Kidney epithelial cell (primary cell): ENCODE data around the gene CTPS2. TPM values are rescaled to one million over a fixed set of nuclear protein-coding genes. Genes with fewer than 3 reads are reported as not detected.
"Not testable (repeated sequence)": the region's sequence is repeated elsewhere in the genome, so short reads cannot be mapped to it uniquely, and the experiment has no call there.

Source experiments
- DNase-seq: peaks from one replicate; pipeline ENCODE4 v3.0.0-alpha.2; 2010; ENCODE audit warnings: low read depth
- H3K27me3 ChIP-seq: 2 replicates; pipeline ENCODE4 v1.6.0; 2011; ENCODE audit warnings: low read length; ENCODE audit not compliant: control insufficient read depth, insufficient read depth
- H3K36me3 ChIP-seq: 2 replicates; pipeline ENCODE4 v1.5.1; 2011; ENCODE audit warnings: low read length; ENCODE audit not compliant: control insufficient read depth, insufficient read depth
- H3K4me3 ChIP-seq: 2 replicates; pipeline ENCODE4 v1.5.1; 2011; ENCODE audit warnings: low read depth, mild to moderate bottlenecking, control low read depth, low read length
- CTCF ChIP-seq: IDR thresholded peaks from 2 replicates; pipeline ENCODE4 v1.5.1; 2011; ENCODE audit warnings: mild to moderate bottlenecking, moderate library complexity, low read length, control low read depth, inconsistent platforms; ENCODE audit not compliant: insufficient read depth, poor library complexity, severe bottlenecking
- total RNA-seq: library from RNA; depleted of rRNA; stranded (reverse); fragments of >200 nt; gene quantifications from 2 replicates; pipeline ENCODE4 v1.2.3, GENCODE V29; 2015

The CTPS2 gene
- total RNA-seq, 1 donor from 2014 or later = 21.3 TPM

GRCh38 chrX:16577483-16578029 lies 134.9 kb downstream of the CTPS2 start:
- DNase-seq = no peak
- H3K27me3 ChIP-seq = no peaks in the 10 kb centered on the region
- TF ChIP-seq CTCF = no peak
- no peaks in the 10 kb centered on the region for H3K36me3 ChIP-seq
- H3K4me3 ChIP-seq = no peak overlapping the region

- H3K36me3 ChIP-seq, H3K27me3 ChIP-seq, DNase-seq, H3K4me3 ChIP-seq: not testable (repeated sequence)
Measured at GRCh38 chrX:16575388-16575787, 137.1 kb downstream of the CTPS2 start.

GRCh38 chrX:16573781-16574180 lies 138.7 kb downstream of the CTPS2 start:
- no peak for DNase-seq
- no peaks in the 10 kb centered on the region for H3K36me3 ChIP-seq
- no peak overlapping the region for H3K4me3 ChIP-seq
- H3K27me3 ChIP-seq = no peaks in the 10 kb centered on the region
- no peak for TF ChIP-seq CTCF

GRCh38 chrX:16567681-16568080 lies 144.8 kb downstream of the CTPS2 start:
- no peak for DNase-seq
- no peak for TF ChIP-seq CTCF
- no peak overlapping the region for H3K4me3 ChIP-seq
- no peaks in the 10 kb centered on the region for H3K36me3 ChIP-seq
- H3K27me3 ChIP-seq = no peaks in the 10 kb centered on the region

GRCh38 chrX:16566571-16566970 lies 145.9 kb downstream of the CTPS2 start:
- no peaks in the 10 kb centered on the region for H3K36me3 ChIP-seq
- no peak for TF ChIP-seq CTCF
- H3K4me3 ChIP-seq = no peak overlapping the region
- no peaks in the 10 kb centered on the region for H3K27me3 ChIP-seq
- no peak for DNase-seq

- DNase-seq = no peak
- no peak for TF ChIP-seq CTCF
Measured at GRCh38 chrX:16560173-16560572, 152.3 kb downstream of the CTPS2 start.

GRCh38 chrX:16559206-16559619 lies 153.3 kb downstream of the CTPS2 start:
- no peak for DNase-seq
- Histone ChIP-seq H3K36me3 (no peaks in the 10 kb centered on the region), H3K4me3 (no peak overlapping the region), H3K27me3 (no peaks in the 10 kb centered on the region)
- TF ChIP-seq CTCF = no peak

More at GRCh38 chrX:16560173-16560572, 152.3 kb downstream of the CTPS2 start:
- no peak overlapping the region for H3K4me3 ChIP-seq
- H3K36me3 ChIP-seq = no peaks in the 10 kb centered on the region
- no peaks in the 10 kb centered on the region for H3K27me3 ChIP-seq
